ENCODE measurements around the gene SUGCT. TPM values are rescaled to one million over a fixed set of nuclear protein-coding genes. Genes with fewer than 3 reads are reported as not detected.

Gene SUGCT
- total RNA-seq, 3 donors from 2014 or later: 2.3 to 4.5 (median 4.0) TPM

GRCh38 chr7:40879941-40880543 lies 745.2 kb downstream of the SUGCT start:
- Histone ChIP-seq H3K27me3 (no peaks in the 10 kb centered on the region), H3K4me1 (no peaks in the 10 kb centered on the region), H3K9me3 (no peaks in the 10 kb centered on the region), H3K27ac (no peak overlapping the region), H3K4me3 (no peak overlapping the region), H3K36me3 (no peaks in the 10 kb centered on the region)
- intact Hi-C loops (cut with DNase I; ENCODE audit: low total_unique reads): no loop called here
- DNase-seq (ENCODE audit: low spot score in 2 of 2): no peak
- TF ChIP-seq, protein P1, sequence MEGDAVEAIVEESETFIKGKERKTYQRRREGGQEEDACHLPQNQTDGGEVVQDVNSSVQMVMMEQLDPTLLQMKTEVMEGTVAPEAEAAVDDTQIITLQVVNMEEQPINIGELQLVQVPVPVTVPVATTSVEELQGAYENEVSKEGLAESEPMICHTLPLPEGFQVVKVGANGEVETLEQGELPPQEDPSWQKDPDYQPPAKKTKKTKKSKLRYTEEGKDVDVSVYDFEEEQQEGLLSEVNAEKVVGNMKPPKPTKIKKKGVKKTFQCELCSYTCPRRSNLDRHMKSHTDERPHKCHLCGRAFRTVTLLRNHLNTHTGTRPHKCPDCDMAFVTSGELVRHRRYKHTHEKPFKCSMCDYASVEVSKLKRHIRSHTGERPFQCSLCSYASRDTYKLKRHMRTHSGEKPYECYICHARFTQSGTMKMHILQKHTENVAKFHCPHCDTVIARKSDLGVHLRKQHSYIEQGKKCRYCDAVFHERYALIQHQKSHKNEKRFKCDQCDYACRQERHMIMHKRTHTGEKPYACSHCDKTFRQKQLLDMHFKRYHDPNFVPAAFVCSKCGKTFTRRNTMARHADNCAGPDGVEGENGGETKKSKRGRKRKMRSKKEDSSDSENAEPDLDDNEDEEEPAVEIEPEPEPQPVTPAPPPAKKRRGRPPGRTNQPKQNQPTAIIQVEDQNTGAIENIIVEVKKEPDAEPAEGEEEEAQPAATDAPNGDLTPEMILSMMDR (IDR thresholded peaks at IDR 0.05): no peak
- TF ChIP-seq POLR2AphosphoS5 (IDR thresholded peaks at IDR 0.05) (no peak), POLR2A (IDR thresholded peaks at IDR 0.05) (no peak)

DNA sequence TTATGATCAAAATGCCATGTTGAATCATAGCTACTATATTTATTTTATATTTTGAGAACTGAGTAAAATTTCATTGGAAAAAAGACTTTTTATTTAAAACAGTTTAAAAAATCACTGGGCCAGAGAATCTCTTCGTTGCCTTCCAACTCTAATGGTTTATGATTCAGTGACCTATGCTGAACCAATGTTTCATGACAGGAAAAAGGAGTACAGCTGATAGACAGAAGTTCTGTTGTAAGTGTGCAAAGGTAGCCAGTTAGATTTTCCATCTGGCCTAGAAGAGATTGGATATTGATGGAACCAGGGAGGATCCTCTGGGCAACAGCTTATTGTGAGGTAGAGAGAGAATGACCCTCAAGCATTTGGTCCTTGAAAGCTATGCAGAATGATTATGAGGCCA lies 745.8 kb downstream of the SUGCT start:
- Histone ChIP-seq H3K27me3 (no peaks in the 10 kb centered on the region), H3K4me1 (no peaks in the 10 kb centered on the region), H3K9me3 (no peaks in the 10 kb centered on the region), H3K36me3 (no peaks in the 10 kb centered on the region), H3K27ac (no peak overlapping the region), H3K4me3 (no peak overlapping the region)
- TF ChIP-seq POLR2A (IDR thresholded peaks at IDR 0.05): no peak
- TF ChIP-seq, protein P1 (IDR thresholded peaks at IDR 0.05): no peak
- TF ChIP-seq POLR2AphosphoS5 (IDR thresholded peaks at IDR 0.05): no peak
- intact Hi-C loops (cut with DNase I; ENCODE audit: low total_unique reads): no loop called here
- DNase-seq (ENCODE audit: low spot score in 2 of 2): no peak

- Histone ChIP-seq H3K36me3 (no peaks in the 10 kb centered on the region), H3K27ac (no peak overlapping the region), H3K9me3 (no peaks in the 10 kb centered on the region), H3K27me3 (no peaks in the 10 kb centered on the region), H3K4me1 (no peaks in the 10 kb centered on the region), H3K4me3 (no peak overlapping the region)
- TF ChIP-seq POLR2A (IDR thresholded peaks at IDR 0.05) (no peak), POLR2AphosphoS5 (IDR thresholded peaks at IDR 0.05) (no peak)
- TF ChIP-seq, protein P1 (IDR thresholded peaks at IDR 0.05): no peak
- no peak for DNase-seq (ENCODE audit: low spot score in 2 of 2)
- intact Hi-C loops (cut with DNase I; ENCODE audit: low total_unique reads): no loop called here
Measured at GRCh38 chr7:40881405-40881926, 746.7 kb downstream of the SUGCT start.

DNA sequence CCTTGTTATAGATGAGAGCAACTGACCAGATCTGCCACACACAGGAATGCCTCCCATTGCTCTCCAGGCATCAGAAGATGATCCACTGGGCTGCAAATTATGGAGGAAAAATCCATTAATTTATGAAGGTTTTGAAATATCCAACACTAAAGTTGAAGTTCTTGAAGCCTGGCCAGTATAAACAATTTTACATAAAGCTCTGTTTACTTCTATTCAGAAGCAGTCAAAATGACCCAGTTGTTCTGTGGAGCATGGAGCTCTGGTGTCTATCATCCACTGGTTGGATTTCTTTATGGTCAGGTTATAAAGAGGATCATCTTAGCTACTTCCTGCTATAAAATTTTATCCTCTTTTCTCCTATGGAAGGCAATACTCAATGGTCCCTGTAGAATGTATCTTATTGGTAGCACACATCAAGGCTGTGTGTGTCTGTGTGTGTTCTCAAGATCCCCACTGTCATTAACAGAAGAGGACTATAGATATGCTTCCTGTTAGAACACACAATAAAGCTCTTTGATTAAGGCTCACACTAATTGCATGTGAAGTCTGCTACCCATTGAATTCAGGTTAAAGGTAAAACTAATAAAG lies 747.4 kb downstream of the SUGCT start:
- H3K27me3 ChIP-seq: no peaks in the 10 kb centered on the region
- intact Hi-C loops (cut with DNase I; ENCODE audit: low total_unique reads): no loop called here
- H3K27ac ChIP-seq: no peak overlapping the region
- H3K9me3 ChIP-seq: no peaks in the 10 kb centered on the region
- DNase-seq (ENCODE audit: low spot score in 2 of 2): no peak
- no peaks in the 10 kb centered on the region for H3K36me3 ChIP-seq
- H3K4me1 ChIP-seq: no peaks in the 10 kb centered on the region
- TF ChIP-seq, protein P1 (IDR thresholded peaks at IDR 0.05): no peak
- TF ChIP-seq POLR2A (IDR thresholded peaks at IDR 0.05): no peak
- no peak for TF ChIP-seq POLR2AphosphoS5 (IDR thresholded peaks at IDR 0.05)
- H3K4me3 ChIP-seq: no peak overlapping the region

DNA sequence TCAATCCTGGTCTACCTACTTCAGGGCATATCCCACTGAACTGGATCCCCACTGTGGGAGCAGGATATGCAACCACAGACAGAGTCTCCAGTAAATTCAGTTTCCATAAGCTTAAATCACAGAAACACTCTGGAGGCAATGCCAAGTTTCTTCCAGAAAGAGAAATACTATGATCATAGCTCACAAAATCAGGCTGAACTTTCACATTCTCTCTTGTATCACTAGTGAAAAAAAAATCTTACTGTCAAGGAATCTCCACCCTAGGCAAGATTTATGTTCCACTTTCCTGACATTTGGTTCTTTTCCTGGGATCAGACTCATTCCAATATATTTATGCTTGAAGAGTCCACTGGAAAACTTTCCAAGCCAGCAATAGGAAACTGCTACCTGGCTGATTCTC lies 749.0 kb downstream of the SUGCT start:
- H3K4me3 ChIP-seq: no peak overlapping the region
- TF ChIP-seq POLR2A (IDR thresholded peaks at IDR 0.05) (no peak), POLR2AphosphoS5 (IDR thresholded peaks at IDR 0.05) (no peak)
- TF ChIP-seq, protein P1 (IDR thresholded peaks at IDR 0.05): no peak
- H3K36me3 ChIP-seq: no peaks in the 10 kb centered on the region
- DNase-seq (ENCODE audit: low spot score in 2 of 2): no peak
- intact Hi-C loops (cut with DNase I; ENCODE audit: low total_unique reads): no loop called here
- no peaks in the 10 kb centered on the region for H3K9me3 ChIP-seq
- H3K27me3 ChIP-seq: no peaks in the 10 kb centered on the region
- H3K27ac ChIP-seq: no peak overlapping the region
- no peaks in the 10 kb centered on the region for H3K4me1 ChIP-seq
